AML-193 (cell line): ENCODE results near the gene STIM1.
A peak's percentile ranks its signal among the peaks of the same experiment; 100 is the strongest.

Source experiments
- DNase-seq, 2 experiments: peaks; one replicate each; lab custom pipeline; 2025; lab: John Stamatoyannopoulos, UW

The STIM1 gene

DNA sequence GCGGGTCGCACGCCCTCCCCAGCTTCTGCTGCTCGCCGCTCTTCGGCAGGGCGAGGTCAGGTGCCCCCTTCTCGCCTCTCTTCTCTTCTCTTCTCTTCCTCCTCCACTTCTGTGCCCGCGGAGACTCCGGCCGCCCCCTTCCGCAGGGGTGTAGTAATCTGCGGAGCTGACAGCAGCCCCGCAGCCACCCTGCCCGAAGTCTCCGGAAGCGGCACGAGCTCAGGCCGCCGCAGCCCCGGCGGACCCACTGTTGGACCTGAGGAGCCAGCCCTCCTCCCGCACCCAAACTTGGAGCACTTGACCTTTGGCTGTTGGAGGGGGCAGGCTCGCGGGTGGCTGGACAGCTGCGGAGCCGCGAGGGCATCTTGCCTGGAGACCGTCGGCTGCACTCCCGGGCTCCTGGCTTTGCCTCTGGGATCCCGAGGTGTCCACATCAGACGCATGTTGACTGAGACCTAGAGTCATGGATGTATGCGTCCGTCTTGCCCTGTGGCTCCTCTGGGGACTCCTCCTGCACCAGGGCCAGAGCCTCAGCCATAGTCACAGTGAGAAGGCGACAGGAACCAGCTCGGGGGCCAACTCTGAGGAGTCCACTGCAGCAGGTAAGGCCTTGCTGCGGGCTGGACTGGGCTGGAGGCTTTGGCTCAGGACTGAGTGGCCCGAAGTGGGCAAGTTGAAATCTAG is 486 bp downstream of the STIM1 start:
- peak; percentile 43 to 51 for DNase-seq

DNA sequence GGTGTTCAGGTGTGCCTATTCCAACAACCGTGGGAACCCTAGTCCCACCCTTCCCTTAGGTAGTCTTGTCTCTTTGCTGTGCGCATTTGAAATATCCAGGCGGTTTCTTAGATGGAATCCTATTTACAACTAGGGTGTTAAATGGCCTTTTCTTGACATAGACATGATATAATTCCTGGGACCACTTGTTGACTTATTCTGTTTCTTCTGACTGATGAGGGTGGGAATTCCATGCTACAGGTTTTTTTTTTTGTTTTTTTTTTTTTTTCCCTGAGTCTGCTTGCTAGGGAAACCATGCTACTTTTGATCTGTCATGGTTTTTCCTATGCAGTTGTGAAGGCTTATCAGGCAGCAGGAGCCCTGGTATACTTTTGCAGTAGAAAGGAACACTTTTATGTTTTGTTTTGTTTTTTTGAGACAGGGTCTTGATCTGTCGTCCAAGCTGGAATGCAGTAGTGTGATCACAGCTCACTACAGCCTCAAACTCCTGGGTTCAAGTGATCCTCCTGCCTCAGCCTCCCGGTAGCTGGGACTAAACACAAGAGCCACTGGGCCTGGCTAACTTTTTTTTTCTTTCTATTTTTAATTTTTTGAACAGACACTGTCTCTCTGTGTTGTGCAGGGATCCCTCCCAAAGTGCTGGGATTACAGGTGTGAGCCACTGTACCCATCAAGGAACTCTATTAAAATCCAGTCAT is 1.5 kb downstream of the STIM1 start:
- no peak for DNase-seq

DNA sequence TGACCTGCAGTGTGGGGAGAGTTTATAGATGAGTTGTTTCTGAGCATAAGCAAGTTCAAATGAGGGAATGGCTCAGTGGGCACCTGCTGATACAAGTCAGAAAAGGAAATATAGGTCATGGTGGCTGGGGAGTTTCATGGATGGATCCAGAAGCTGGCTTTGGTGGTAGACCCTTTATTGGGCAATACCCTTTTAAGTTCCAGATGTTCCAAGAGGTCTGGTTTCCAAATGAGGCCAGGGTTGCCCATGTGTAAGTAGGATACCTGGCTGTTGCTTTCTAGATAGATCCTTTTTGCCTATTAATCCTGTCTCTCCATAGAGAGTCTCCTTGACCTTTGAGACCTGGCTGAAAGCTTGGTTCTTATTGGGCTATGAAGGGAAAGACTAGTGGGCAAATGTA is 2.2 kb downstream of the STIM1 start:
- no peak for DNase-seq

GRCh38 chr11:3859373-3859881 is 4.0 kb downstream of the STIM1 start:
- no peak for DNase-seq

- no peak for DNase-seq
Measured at GRCh38 chr11:3860375-3860774, 4.9 kb downstream of the STIM1 start.

DNA sequence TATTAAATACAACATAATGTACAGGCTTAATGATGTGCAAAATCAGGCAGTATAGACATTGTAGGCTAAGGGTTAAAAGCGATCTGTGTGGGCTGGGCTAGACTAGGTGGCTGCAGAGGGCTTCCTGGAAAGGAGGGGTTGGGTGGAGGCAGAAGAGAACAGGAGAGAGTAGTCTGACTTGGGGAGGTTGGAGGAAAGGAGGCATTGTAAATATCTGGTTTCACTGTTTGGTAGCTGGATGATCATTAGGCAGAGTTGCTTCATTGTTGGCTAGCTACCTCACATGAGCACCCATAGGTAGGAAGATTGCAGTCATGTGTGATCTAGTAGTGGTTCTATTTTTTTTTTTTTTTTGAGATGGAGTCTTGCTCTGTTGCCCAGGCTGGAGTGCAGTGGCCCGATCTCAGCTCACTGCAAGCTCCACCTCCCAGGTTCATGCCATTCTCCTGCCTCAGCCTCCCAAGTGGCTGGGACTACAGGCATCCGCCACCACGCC is 5.5 kb downstream of the STIM1 start:
- DNase-seq, result peak in 1 of 2 experiments; percentile 18

DNA sequence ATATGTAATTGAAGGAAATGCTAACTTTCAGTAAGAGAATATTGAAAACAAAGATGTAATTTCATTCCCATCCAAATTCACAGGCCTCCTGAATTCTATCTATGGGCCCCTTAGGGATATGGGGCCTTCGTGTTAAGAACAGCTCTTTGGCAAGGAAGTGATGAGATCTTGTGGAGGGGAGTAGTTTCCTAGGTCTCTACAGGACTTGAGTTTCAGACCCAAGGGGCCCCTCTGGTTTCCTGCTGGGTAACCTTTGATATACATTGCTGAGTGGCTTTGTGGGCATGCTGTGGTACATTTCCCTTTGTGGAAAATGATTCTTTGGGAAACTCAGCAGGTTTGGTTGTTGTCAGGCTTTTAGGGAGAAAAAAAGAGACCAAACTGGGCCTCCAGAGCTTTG is 6.2 kb downstream of the STIM1 start:
- DNase-seq, result no peak

DNA sequence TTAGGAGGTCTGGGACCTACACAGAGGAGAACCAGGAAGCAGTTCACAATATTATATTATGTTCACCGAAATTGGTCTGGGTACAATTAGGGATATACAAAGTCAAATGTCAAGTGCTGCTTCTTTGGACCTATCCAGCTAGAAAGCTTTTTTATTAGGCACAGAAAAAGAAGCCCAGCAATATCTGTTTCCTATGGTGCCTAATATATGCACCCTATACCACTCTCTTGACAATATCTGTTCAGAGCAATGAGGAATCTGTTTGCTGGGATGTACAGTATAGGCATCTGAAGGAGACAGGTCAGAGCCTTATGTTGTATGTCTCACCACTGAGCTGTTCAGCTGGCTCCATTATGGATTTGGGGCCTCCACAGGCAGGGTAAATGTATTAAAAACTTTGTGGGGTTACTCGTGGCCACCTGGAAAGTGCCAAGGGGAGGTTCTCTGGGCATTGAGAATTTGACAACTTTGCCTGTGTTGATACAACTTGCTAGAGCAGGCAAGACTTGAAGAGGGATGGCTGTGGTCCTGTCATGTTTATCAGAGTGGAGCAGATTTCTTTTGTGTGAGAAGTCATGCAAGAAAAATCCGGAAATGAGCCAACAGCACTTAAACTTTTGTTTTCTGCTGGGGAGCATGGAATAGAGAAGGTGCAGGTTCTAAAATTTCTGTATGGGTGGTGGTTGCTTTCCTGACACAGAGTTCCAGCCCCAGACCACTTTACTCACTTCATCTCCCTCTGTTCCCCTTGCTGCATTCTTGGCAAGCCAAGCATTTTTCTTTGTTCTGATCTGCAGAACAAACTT is 10.1 kb downstream of the STIM1 start:
- DNase-seq, result peak in 1 of 2 experiments; percentile 12

GRCh38 chr11:3866206-3866605 is 10.7 kb downstream of the STIM1 start:
- peak; percentile 39 to 50 for DNase-seq

DNA sequence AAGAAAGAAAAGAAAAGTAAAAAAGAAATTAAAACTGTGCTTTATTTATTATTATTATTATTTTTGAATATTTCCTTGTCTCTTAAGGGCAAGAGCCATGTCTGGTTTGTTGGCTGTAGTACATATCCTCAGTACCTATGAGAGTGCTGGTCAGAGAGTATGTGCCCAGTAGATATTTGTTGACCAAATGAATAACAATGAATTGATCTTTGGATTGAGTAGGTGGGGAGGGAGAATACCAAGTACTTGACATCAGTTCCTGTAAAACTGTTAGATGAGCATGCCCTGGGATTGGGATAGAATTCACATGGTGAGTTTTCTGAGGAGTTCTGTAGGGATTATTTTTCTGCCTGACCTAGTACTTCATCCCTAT is 11.4 kb downstream of the STIM1 start:
- DNase-seq, result no peak

GRCh38 chr11:3867209-3868091 is 12.0 kb downstream of the STIM1 start:
- no peak for DNase-seq

DNA sequence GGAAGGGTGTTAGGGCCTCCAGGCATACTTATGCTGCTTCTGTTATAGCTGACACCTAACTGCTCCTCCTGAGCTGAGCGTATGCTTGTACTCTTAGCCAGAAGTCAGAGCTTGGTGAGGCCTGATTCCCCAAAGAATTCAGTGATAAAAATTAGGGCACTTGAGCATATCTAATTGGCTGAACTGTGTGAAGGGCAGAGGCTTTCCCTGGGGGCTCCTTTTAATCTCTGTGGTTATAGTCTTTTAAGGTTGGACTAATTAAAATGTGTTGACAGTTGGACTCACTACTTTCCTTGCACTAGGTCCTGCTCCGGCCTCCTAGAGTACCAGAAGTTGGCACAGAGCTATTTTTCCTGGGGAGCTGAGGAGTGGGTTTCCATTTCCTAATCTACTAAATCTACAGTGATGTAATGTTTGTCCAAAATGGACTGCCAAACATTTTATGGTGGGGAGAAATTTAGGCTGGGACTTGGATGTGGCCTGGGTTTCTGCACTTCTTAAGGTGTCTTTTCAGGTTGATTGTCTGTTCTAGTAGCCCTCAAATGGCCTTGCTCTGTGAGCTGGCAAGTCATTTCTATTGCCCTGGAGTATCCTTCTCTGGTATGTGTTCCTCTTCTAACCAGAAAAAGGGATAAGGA is 18.4 kb downstream of the STIM1 start:
- no peak for DNase-seq

DNA sequence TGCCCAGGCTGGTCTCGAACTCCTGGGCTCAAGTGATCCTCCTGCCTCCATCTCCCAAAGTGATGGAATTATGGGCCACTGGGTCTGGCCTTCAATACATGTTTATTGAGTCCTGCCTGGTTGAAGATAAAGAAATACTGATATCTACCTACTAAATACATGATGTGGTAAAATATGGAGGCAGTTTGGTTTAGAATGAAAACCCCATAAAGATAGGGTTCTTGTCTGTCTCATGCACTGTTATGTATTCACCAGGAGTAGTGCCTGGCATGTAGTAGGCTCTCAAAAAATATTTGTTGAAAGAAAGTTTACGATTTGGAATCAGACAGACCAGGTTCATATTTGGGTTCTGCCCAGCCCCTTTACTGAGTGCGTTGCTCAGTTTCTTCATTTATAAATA is 21.1 kb downstream of the STIM1 start:
- no peak for DNase-seq

- no peak for DNase-seq
Measured at GRCh38 chr11:3877364-3878257, 22.1 kb downstream of the STIM1 start.

- no peak for DNase-seq
Measured at GRCh38 chr11:3878258-3878584, 22.8 kb downstream of the STIM1 start.

GRCh38 chr11:3879216-3879966 is 23.9 kb downstream of the STIM1 start:
- DNase-seq, result no peak

DNA sequence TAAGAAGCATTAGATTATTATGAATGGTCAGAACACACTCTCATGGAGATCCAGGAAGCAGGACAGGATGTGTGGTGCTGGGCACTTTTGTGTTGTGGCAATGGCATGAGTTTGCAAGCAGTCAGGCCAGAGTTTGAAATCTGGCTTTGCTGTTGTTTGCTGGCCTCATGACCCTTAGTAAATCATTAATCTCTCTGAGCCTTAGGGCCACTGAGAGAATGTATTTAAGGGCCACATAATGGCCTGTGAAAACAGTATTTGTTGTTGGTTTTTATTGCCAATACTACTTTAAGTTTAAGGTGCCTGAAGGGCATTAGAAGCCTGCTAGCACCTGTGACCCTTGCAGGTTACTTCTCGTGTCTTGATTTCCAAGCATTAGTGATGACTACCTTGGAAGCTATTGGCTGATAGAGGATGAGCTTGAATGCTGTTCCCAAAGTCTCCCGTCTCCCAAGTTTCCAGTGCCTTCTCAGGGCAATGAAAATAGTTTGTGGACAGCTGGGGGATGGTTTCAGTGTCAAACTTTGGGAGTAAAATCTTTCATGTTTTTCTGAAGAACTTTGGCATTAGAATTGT is 24.6 kb downstream of the STIM1 start:
- no peak for DNase-seq

- DNase-seq, result no peak
Measured at GRCh38 chr11:3880724-3881123, 25.3 kb downstream of the STIM1 start.

GRCh38 chr11:3882655-3883054 is 27.2 kb downstream of the STIM1 start:
- peak in 1 of 2 experiments; percentile 40 for DNase-seq
